ENCODE results near the gene MAIP1.
A peak's percentile ranks its signal among the peaks of the same experiment; 100 is the strongest.

MAIP1 gene

DNA sequence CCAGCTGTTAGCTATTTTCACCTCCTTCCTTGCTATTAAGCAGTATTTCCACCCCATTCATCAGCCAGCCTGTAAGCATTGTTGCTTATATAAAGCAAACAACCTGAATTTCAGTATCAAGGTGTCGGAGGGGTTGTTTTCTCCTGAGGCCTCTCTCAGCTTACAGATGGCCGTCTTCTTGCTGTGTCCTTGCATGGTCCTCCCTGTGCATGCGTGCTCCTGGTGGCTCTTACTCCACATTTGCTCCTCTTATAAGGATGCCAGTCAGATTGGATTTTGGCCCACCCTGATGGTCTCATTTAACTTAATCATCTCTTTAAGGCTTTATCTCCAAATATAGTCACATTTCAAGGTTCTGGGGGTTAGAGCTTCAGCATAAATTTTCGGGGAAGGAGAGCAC lies 2.6 kb downstream of the MAIP1 start:
- no peaks in the 10 kb centered on the region for H3K27me3 ChIP-seq (ENCODE audit: control insufficient read depth, low read length)
- H3K36me3 ChIP-seq (ENCODE audit: control insufficient read depth, low read length), result peaks cover 63% of the 10 kb centered on the region
- no peaks in the 10 kb centered on the region for H3K9me3 ChIP-seq (ENCODE audit: control insufficient read depth, insufficient read depth, low read length)
- H3K79me2 ChIP-seq (ENCODE audit: control insufficient read depth, low read length), result peaks cover 58% of the 10 kb centered on the region
- H3K4me3 ChIP-seq (ENCODE audit: low read length), result peak overlapping the region; percentile 10; the same call in 1 of the 2 replicates
- no peak overlapping the region for H3K27ac ChIP-seq (ENCODE audit: low read depth, low read length)
- no peaks in the 10 kb centered on the region; the same call in 1 of the 2 replicates for H4K20me1 ChIP-seq (ENCODE audit: control insufficient read depth, insufficient read depth, low read depth, low read length)
- H3K9me2 ChIP-seq (replicated peaks; ENCODE audit: control insufficient read depth, low read length), result no peaks in the 10 kb centered on the region
- H3K4me2 ChIP-seq (ENCODE audit: low read length), result peak overlapping the region; percentile 86
- TF ChIP-seq EZH2phosphoT487 (IDR thresholded peaks at IDR 0.05; ENCODE audit: borderline replicate concordance, low read length), result no peak
- TF ChIP-seq, protein P1, sequence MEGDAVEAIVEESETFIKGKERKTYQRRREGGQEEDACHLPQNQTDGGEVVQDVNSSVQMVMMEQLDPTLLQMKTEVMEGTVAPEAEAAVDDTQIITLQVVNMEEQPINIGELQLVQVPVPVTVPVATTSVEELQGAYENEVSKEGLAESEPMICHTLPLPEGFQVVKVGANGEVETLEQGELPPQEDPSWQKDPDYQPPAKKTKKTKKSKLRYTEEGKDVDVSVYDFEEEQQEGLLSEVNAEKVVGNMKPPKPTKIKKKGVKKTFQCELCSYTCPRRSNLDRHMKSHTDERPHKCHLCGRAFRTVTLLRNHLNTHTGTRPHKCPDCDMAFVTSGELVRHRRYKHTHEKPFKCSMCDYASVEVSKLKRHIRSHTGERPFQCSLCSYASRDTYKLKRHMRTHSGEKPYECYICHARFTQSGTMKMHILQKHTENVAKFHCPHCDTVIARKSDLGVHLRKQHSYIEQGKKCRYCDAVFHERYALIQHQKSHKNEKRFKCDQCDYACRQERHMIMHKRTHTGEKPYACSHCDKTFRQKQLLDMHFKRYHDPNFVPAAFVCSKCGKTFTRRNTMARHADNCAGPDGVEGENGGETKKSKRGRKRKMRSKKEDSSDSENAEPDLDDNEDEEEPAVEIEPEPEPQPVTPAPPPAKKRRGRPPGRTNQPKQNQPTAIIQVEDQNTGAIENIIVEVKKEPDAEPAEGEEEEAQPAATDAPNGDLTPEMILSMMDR (IDR thresholded peaks at IDR 0.05; ENCODE audit: low read depth, low read length, poor library complexity, severe bottlenecking), result no peak
- H3F3A ChIP-seq (ENCODE audit: control insufficient read depth, insufficient read depth), result no peaks in the 10 kb centered on the region
- peaks cover 27% of the 10 kb centered on the region for H3K4me1 ChIP-seq (ENCODE audit: control insufficient read depth, low read length)

DNA sequence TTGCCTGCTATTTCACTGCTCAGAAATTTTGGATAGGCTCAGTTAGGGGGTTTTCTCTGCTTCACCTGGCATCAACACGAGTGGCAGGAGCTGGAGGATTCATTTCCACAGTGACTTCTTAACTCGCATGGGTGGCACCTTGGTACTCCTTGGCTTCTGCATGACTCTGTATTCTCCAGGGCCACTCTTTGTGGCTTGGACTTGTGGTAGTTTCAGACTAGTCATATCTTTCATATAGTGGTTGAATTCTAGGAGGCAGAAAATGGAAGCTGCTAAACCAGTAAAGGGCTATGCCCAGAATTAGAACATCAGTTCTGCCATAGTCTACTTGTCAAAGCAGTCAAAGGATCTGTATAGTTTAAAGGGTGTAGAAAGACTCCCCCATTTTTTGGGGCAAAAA lies 6.8 kb downstream of the MAIP1 start:
- no peaks in the 10 kb centered on the region for H3F3A ChIP-seq (ENCODE audit: control insufficient read depth, insufficient read depth)
- H3K4me1 ChIP-seq (ENCODE audit: control insufficient read depth, low read length), result peaks cover 4% of the 10 kb centered on the region
- no peaks in the 10 kb centered on the region for H4K20me1 ChIP-seq (ENCODE audit: control insufficient read depth, insufficient read depth, low read depth, low read length)
- no peak overlapping the region for H3K4me2 ChIP-seq (ENCODE audit: low read length)
- no peaks in the 10 kb centered on the region for H3K27me3 ChIP-seq (ENCODE audit: control insufficient read depth, low read length)
- H3K27ac ChIP-seq (ENCODE audit: low read depth, low read length), result no peak overlapping the region
- no peak overlapping the region for H3K4me3 ChIP-seq (ENCODE audit: low read length)
- H3K79me2 ChIP-seq (ENCODE audit: control insufficient read depth, low read length), result peaks cover 16% of the 10 kb centered on the region
- no peaks in the 10 kb centered on the region for H3K9me3 ChIP-seq (ENCODE audit: control insufficient read depth, insufficient read depth, low read length)
- peaks cover 80% of the 10 kb centered on the region for H3K36me3 ChIP-seq (ENCODE audit: control insufficient read depth, low read length)
- H3K9me2 ChIP-seq (replicated peaks; ENCODE audit: control insufficient read depth, low read length), result no peaks in the 10 kb centered on the region
- TF ChIP-seq EZH2phosphoT487 (IDR thresholded peaks at IDR 0.05; ENCODE audit: borderline replicate concordance, low read length), result no peak
- TF ChIP-seq, protein P1 (IDR thresholded peaks at IDR 0.05; ENCODE audit: low read depth, low read length, poor library complexity, severe bottlenecking), result no peak

DNA sequence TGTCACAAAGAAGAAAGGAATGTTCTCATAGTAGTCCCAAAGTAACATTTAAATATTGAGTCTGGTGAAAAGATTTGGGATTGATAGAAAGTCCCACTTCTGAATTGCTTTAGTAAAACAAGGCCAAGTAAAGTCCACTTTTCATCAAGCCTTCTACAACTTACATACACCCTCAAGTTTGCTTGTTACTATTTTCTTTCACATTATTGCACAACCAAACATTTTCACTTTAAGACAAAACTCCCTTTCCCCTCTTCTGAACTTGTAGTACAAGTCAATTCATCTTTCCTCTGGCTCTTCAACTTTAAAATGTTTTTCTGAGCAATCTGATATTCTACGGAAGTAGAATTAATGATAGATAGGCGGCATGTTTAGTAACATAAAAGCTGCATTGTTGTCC lies 11.0 kb downstream of the MAIP1 start:
- no peaks in the 10 kb centered on the region for H3K9me3 ChIP-seq (ENCODE audit: control insufficient read depth, insufficient read depth, low read length)
- no peaks in the 10 kb centered on the region for H3K9me2 ChIP-seq (replicated peaks; ENCODE audit: control insufficient read depth, low read length)
- H3F3A ChIP-seq (ENCODE audit: control insufficient read depth, insufficient read depth), result no peaks in the 10 kb centered on the region
- H3K4me1 ChIP-seq (ENCODE audit: control insufficient read depth, low read length), result no peaks in the 10 kb centered on the region
- H4K20me1 ChIP-seq (ENCODE audit: control insufficient read depth, insufficient read depth, low read depth, low read length), result no peaks in the 10 kb centered on the region
- no peaks in the 10 kb centered on the region for H3K27me3 ChIP-seq (ENCODE audit: control insufficient read depth, low read length)
- H3K36me3 ChIP-seq (ENCODE audit: control insufficient read depth, low read length), result peaks cover 54% of the 10 kb centered on the region
- H3K4me3 ChIP-seq (ENCODE audit: low read length), result no peak overlapping the region
- TF ChIP-seq EZH2phosphoT487 (IDR thresholded peaks at IDR 0.05; ENCODE audit: borderline replicate concordance, low read length), result no peak
- TF ChIP-seq, protein P1 (IDR thresholded peaks at IDR 0.05; ENCODE audit: low read depth, low read length, poor library complexity, severe bottlenecking), result no peak
- no peaks in the 10 kb centered on the region for H3K79me2 ChIP-seq (ENCODE audit: control insufficient read depth, low read length)
- no peak overlapping the region for H3K27ac ChIP-seq (ENCODE audit: low read depth, low read length)
- no peak overlapping the region for H3K4me2 ChIP-seq (ENCODE audit: low read length)
